ENCODE data around the gene TRMT1. TPM values are rescaled to one million over a fixed set of nuclear protein-coding genes. Genes with fewer than 3 reads are reported as not detected.

The TRMT1 gene
- total RNA-seq, 2 experiments from 2014 or later, result 29.4 to 29.7 TPM

Other genes starting within 250 kb of the TRMT1 start
- gene DNASE2, start 235.3 kb downstream of the TRMT1 start, total RNA-seq, result 10 to 100 TPM; 37.6 to 39.3 TPM
- under 1 TPM; 0.13 to 0.20 TPM for gene KLF1, start 229.5 kb downstream of the TRMT1 start, total RNA-seq
- gene GCDH, start 225.6 kb downstream of the TRMT1 start, total RNA-seq, result 10 to 100 TPM; 23.3 to 25.1 TPM
- 1 to 10 TPM; 3.9 to 4.9 TPM for gene SYCE2, start 197.4 kb downstream of the TRMT1 start, total RNA-seq
- gene FARSA, start 183.0 kb downstream of the TRMT1 start, total RNA-seq, result 10 to 100 TPM; 72.4 to 74.9 TPM
- gene CALR, start 178.1 kb downstream of the TRMT1 start, total RNA-seq, result 100 to 1,000 TPM; 640 to 660 TPM
- gene RAD23A, start 170.9 kb downstream of the TRMT1 start, total RNA-seq, result 100 to 1,000 TPM; 119 to 123 TPM
- 10 to 100 TPM; 17.5 to 18.4 TPM for gene GADD45GIP1, start 159.5 kb downstream of the TRMT1 start, total RNA-seq
- under 1 TPM; 0.13 to 0.15 TPM for gene DAND5, start 147.2 kb downstream of the TRMT1 start, total RNA-seq
- under 1 TPM in 1 of 2 experiments, not detected in 1; 0.05 TPM for gene NFIX, start 121.3 kb downstream of the TRMT1 start, total RNA-seq
- 1 to 10 TPM; 5.7 to 6.2 TPM for gene LYL1, start 13.9 kb downstream of the TRMT1 start, total RNA-seq
- gene NACC1, start 1.5 kb upstream of the TRMT1 start, total RNA-seq, result 10 to 100 TPM; 74.5 to 82.2 TPM
- gene STX10, start 33.6 kb upstream of the TRMT1 start, total RNA-seq, result 10 to 100 TPM; 69.0 to 72.2 TPM
- gene IER2, start 33.7 kb upstream of the TRMT1 start, total RNA-seq, result 100 to 1,000 TPM; 231 to 234 TPM